IPS-18c (cell line): Measurements from ENCODE around the gene HNRNPA0.

ENCODE experiments used
- H3K4me3 ChIP-seq: 2 replicates; pipeline ENCODE4 v1.7.0; 2013; ENCODE audit warnings: low read depth, mild to moderate bottlenecking, low read length, moderate library complexity; ENCODE audit not compliant: insufficient read depth
- H3K9me3 ChIP-seq: one replicate; pipeline ENCODE4 v1.6.1; 2013; ENCODE audit warnings: mild to moderate bottlenecking, low read length, moderate library complexity; ENCODE audit not compliant: control insufficient read depth, insufficient read depth

HNRNPA0 gene

GRCh38 chr5:137706841-137707240 lies 47.3 kb downstream of the HNRNPA0 start:
- Histone ChIP-seq H3K4me3 (no peak overlapping the region), H3K9me3 (no peaks in the 10 kb centered on the region)

GRCh38 chr5:137705106-137705505 lies 49.1 kb downstream of the HNRNPA0 start:
- Histone ChIP-seq H3K9me3 (no peaks in the 10 kb centered on the region), H3K4me3 (no peak overlapping the region)

- no peak overlapping the region for H3K4me3 ChIP-seq
- H3K9me3 ChIP-seq = no peaks in the 10 kb centered on the region
These were observed 50.6 kb downstream of the HNRNPA0 start for GRCh38 chr5:137703565-137703964.

DNA sequence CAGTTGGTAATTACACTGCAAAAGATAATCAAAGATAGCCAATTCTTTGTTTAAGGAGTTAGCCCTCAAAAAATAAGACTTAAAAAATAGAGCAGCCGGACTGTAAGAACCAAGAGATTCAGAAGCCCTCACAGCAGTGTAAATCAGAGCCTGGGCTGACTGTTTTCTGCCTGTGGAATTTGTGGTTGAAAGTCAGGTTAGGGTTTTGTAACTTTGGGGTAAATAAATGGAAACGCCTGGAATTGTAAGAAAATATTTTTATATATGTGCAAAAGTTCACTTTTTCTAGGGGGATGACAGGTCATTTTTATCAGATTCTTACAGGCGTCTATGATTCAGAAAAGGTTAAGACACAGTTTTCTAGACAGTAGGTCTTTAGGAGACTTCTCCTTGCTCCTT lies 53.9 kb downstream of the HNRNPA0 start:
- no peaks in the 10 kb centered on the region for H3K9me3 ChIP-seq
- no peak overlapping the region for H3K4me3 ChIP-seq

GRCh38 chr5:137699336-137700281 lies 54.6 kb downstream of the HNRNPA0 start:
- Histone ChIP-seq H3K4me3 (no peak overlapping the region), H3K9me3 (no peaks in the 10 kb centered on the region)

DNA sequence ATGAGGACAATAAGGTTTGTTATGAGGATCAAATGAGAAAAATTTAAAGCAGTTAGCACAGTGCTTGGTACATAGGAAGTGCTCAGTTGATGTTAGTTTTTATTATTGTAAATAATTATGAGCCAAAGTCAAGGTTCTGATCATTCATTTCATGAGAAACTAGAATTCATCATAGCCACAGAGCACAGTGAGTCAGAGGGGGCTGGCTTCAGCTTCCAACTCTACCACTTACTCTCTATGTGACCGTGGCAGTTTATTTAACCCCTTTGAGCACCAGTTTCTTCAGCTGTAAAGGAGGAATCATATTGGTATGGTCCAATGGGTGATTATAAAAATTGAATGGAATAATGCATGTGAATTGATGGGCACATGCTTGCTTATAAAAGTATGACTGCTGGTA lies 57.7 kb downstream of the HNRNPA0 start:
- no peaks in the 10 kb centered on the region for H3K9me3 ChIP-seq

GRCh38 chr5:137695651-137696428 lies 58.3 kb downstream of the HNRNPA0 start:
- H3K9me3 ChIP-seq = no peaks in the 10 kb centered on the region
- H3K4me3 ChIP-seq = no peak overlapping the region

More for the DNA sequence above, 57.7 kb downstream of the HNRNPA0 start:
- H3K4me3 ChIP-seq = no peak overlapping the region
